HEK293 (cell line): ENCODE measurements around the gene EPM2AIP1.

Experiments
- CTCF ChIA-PET: fragments of 350-600 bp; formaldehyde crosslinking; extraction: SDS; loops from one replicate; lab custom pipeline; 2021; ENCODE audit warnings: antibody characterized with exemption; lab: Yijun Ruan, JAX
- POLR2A ChIA-PET: fragments of 300-600 bp; formaldehyde crosslinking; extraction: SDS; loops from one replicate; lab custom pipeline; 2020; ENCODE audit warnings: antibody characterized with exemption, inconsistent platforms; lab: Yijun Ruan, JAX
- H3K27ac ChIP-seq: fragments of 200-500 bp; sonication (Bioruptor generic); 2 replicates; pipeline ENCODE4 v1.5.1; 2014; ENCODE audit warnings: low read depth, low read length, control low read depth, inconsistent platforms; ENCODE audit errors: extremely low read depth
- H3K36me3 ChIP-seq, 2 experiments: fragments of 200-500 bp in 1 of 2; sonication (Bioruptor generic) in 1 of 2; 1 replicate in 1 of 2; 2 replicates in 1 of 2; pipeline ENCODE4 v1.5.1; 2014 to 2017; ENCODE audit warnings: inconsistent platforms in 2 of 2, low read length in 2 of 2; ENCODE audit not compliant: control insufficient read depth in 2 of 2, insufficient read depth in 1 of 2
- H3K4me1 ChIP-seq: fragments of 200-500 bp; sonication (Bioruptor generic); 2 replicates; pipeline ENCODE4 v1.5.1; 2014; ENCODE audit warnings: mild to moderate bottlenecking, low read length, inconsistent platforms; ENCODE audit not compliant: control insufficient read depth, insufficient read depth
- H3K4me3 ChIP-seq: 2 replicates; pipeline ENCODE4 v1.5.1; 2011; ENCODE audit warnings: low read depth, mild to moderate bottlenecking, control low read depth, low read length, moderate library complexity
- H3K9me3 ChIP-seq: fragments of 200-500 bp; sonication (Bioruptor generic); 2 replicates; pipeline ENCODE4 v1.5.1; 2014; ENCODE audit warnings: low read depth, low read length, inconsistent platforms; ENCODE audit not compliant: control insufficient read depth, insufficient read depth
- ATF2 ChIP-seq: fragments of 450-650 bp; formaldehyde crosslinking; IDR thresholded peaks from 2 replicates; pipeline ENCODE4 v1.5.1; 2016; ENCODE audit warnings: missing biosample characterization, missing genetic modification characterization, low read depth
- GLI2 ChIP-seq: fragments of 450-650 bp; formaldehyde crosslinking; IDR thresholded peaks from 2 replicates; pipeline ENCODE4; 2017; ENCODE audit warnings: missing biosample characterization, missing genetic modification characterization, low read depth, borderline replicate concordance
- GLIS1 ChIP-seq: fragments of 450-650 bp; formaldehyde crosslinking; IDR thresholded peaks from 2 replicates; pipeline ENCODE4 v1.5.1; 2016; ENCODE audit warnings: missing biosample characterization, missing genetic modification characterization
- GLIS2 ChIP-seq: fragments of 450-650 bp; formaldehyde crosslinking; IDR thresholded peaks from 2 replicates; pipeline ENCODE4 v1.5.1; 2016; ENCODE audit warnings: missing biosample characterization, missing genetic modification characterization
- HIC1 ChIP-seq: fragments of 450-650 bp; formaldehyde crosslinking; IDR thresholded peaks from 2 replicates; pipeline ENCODE4 v1.5.1; 2016; ENCODE audit warnings: missing biosample characterization, missing genetic modification characterization
- PBX3 ChIP-seq: sonication (generic); formaldehyde crosslinking; IDR thresholded peaks from 2 replicates; pipeline ENCODE4 v1.8.1; 2022; ENCODE audit warnings: mild to moderate bottlenecking, moderate library complexity, missing genetic modification reagents
- PRDM10 ChIP-seq: fragments of 450-650 bp; formaldehyde crosslinking; IDR thresholded peaks from 2 replicates; pipeline ENCODE4 v1.5.1; 2016; ENCODE audit warnings: missing biosample characterization, missing genetic modification characterization
- SCRT1 ChIP-seq: fragments of 450-650 bp; formaldehyde crosslinking; IDR thresholded peaks from 2 replicates; pipeline ENCODE4 v1.5.1; 2016; ENCODE audit warnings: missing biosample characterization, missing genetic modification characterization, borderline replicate concordance
- ZBTB10 ChIP-seq: fragments of 450-650 bp; formaldehyde crosslinking; IDR thresholded peaks from 2 replicates; pipeline ENCODE4 v1.5.1; 2016; ENCODE audit warnings: missing biosample characterization, missing genetic modification characterization
- ZNF121 ChIP-seq: fragments of 450-650 bp; formaldehyde crosslinking; IDR thresholded peaks from 2 replicates; pipeline ENCODE4 v1.5.1; 2016; ENCODE audit warnings: missing biosample characterization, missing genetic modification characterization
- ZNF148 ChIP-seq: fragments of 450-650 bp; formaldehyde crosslinking; IDR thresholded peaks from 2 replicates; pipeline ENCODE4 v1.5.0; 2017; ENCODE audit warnings: missing biosample characterization, missing genetic modification characterization, borderline replicate concordance
- ZNF19 ChIP-seq: fragments of 450-650 bp; formaldehyde crosslinking; IDR thresholded peaks from 2 replicates; pipeline ENCODE4; 2016; ENCODE audit warnings: missing biosample characterization, missing genetic modification characterization, low read depth
- ZNF248 ChIP-seq: fragments of 450-650 bp; formaldehyde crosslinking; IDR thresholded peaks from 2 replicates; pipeline ENCODE4 v1.5.1; 2017; ENCODE audit warnings: missing biosample characterization, missing genetic modification characterization
- ZNF335 ChIP-seq: fragments of 450-650 bp; formaldehyde crosslinking; conservative IDR thresholded peaks from 2 replicates; pipeline ENCODE4 v1.5.1; 2016; ENCODE audit warnings: missing biosample characterization, missing genetic modification characterization
- ZNF600 ChIP-seq: fragments of 450-650 bp; formaldehyde crosslinking; IDR thresholded peaks from 2 replicates; pipeline ENCODE4 v1.5.1; 2016; ENCODE audit warnings: missing biosample characterization, missing genetic modification characterization
- ZNF621 ChIP-seq: fragments of 450-650 bp; formaldehyde crosslinking; IDR thresholded peaks from 2 replicates; pipeline ENCODE4 v1.5.1; 2017; ENCODE audit warnings: missing biosample characterization, missing genetic modification characterization
- ZNF660 ChIP-seq: fragments of 450-650 bp; IDR thresholded peaks from 2 replicates; pipeline ENCODE4 v1.5.1; 2018; ENCODE audit warnings: missing biosample characterization, mild to moderate bottlenecking, missing genetic modification characterization
- ZNF707 ChIP-seq: fragments of 450-650 bp; formaldehyde crosslinking; IDR thresholded peaks from 2 replicates; pipeline ENCODE4 v1.5.1; 2016; ENCODE audit warnings: missing biosample characterization, missing genetic modification characterization
- ZSCAN30 ChIP-seq: fragments of 450-650 bp; IDR thresholded peaks from 2 replicates; pipeline ENCODE4 v1.5.1; 2018; ENCODE audit warnings: missing biosample characterization, mild to moderate bottlenecking, missing genetic modification characterization, moderate library complexity

EPM2AIP1 gene

GRCh38 chr3:37016903-37017302 is 24.0 kb upstream of the EPM2AIP1 start:
- Histone ChIP-seq H3K36me3 (peaks cover 4 to 97% of the 10 kb centered on the region in 2 experiments; a peak in 2 of 3 replicates), H3K9me3 (no peaks in the 10 kb centered on the region), H3K27ac (no peak overlapping the region), H3K4me3 (no peak overlapping the region), H3K4me1 (no peaks in the 10 kb centered on the region)
- POLR2A ChIA-PET = no interaction called here
- TF ChIP-seq ZNF600 (tag by site-specific recombination) = no peak
- TF ChIP-seq ATF2 (tag by site-specific recombination) = no peak
- TF ChIP-seq ZNF248 (tag by site-specific recombination) = no peak
- CTCF ChIA-PET = no interaction called here

GRCh38 chr3:37015642-37016041 is 22.7 kb upstream of the EPM2AIP1 start:
- CTCF ChIA-PET = no interaction called here
- no peak for TF ChIP-seq ZNF660 (tag by site-specific recombination)
- TF ChIP-seq SCRT1 (tag by site-specific recombination) = no peak
- TF ChIP-seq ZNF148 (tag by site-specific recombination) = no peak
- no peak for TF ChIP-seq GLIS2
- TF ChIP-seq ZBTB10 (tag by site-specific recombination) = no peak
- no peak for TF ChIP-seq ZNF19
- no peak for TF ChIP-seq ZSCAN30
- TF ChIP-seq GLI2 (tag by site-specific recombination) = no peak
- TF ChIP-seq ZNF707 = no peak
- TF ChIP-seq HIC1 = no peak
- TF ChIP-seq ZNF335 (tag by site-specific recombination) = no peak
- no peak for TF ChIP-seq ZNF621 (tag by site-specific recombination)
- no peak for TF ChIP-seq PBX3 (CRISPR knock-in tag)
- no peak for TF ChIP-seq ZNF121 (tag by site-specific recombination)
- no peak for TF ChIP-seq PRDM10 (tag by site-specific recombination)
- no peak for TF ChIP-seq GLIS1

More at GRCh38 chr3:37015642-37016041, 22.7 kb upstream of the EPM2AIP1 start:
- POLR2A ChIA-PET = no interaction called here
- Histone ChIP-seq H3K4me1 (no peaks in the 10 kb centered on the region), H3K4me3 (no peak overlapping the region), H3K9me3 (no peaks in the 10 kb centered on the region), H3K36me3 (peaks cover 4 to 94% of the 10 kb centered on the region in 2 experiments), H3K27ac (no peak overlapping the region)
